GM23338 (cell line): ENCODE results near the gene NME3. TPM values are rescaled to one million over a fixed set of nuclear protein-coding genes. Genes with fewer than 3 reads are reported as not detected.

Experiments used
- ATAC-seq: fragments of 200-7000 bp; cut with Tn5 transposase; 3 replicates; pipeline ENCODE4 v1.9.1; 2020
- DNase-seq: peaks from one replicate; pipeline ENCODE4 v3.0.0-alpha.2; 2015; ENCODE audit warnings: low spot score
- H2AFZ ChIP-seq: fragments of 200-600 bp; sonication (generic); 2 replicates; pipeline ENCODE4 v1.8.0; 2016; ENCODE audit warnings: antibody characterized with exemption, mild to moderate bottlenecking, moderate library complexity
- H3F3A ChIP-seq: fragments of 200-600 bp; sonication (generic); replicated peaks from 2 replicates; pipeline ENCODE4 v1.8.0; 2017; ENCODE audit warnings: antibody characterized with exemption, mixed run types, low read depth
- H3K27ac ChIP-seq: fragments of 200-600 bp; sonication (generic); 2 replicates; pipeline ENCODE4 v1.6.1; 2016; ENCODE audit warnings: low read depth
- H3K27me3 ChIP-seq: fragments of 200-600 bp; sonication (generic); 2 replicates; pipeline ENCODE4 v1.8.0; 2016; ENCODE audit warnings: mild to moderate bottlenecking, mixed run types, moderate library complexity; ENCODE audit not compliant: insufficient read depth
- H3K36me3 ChIP-seq: fragments of 200-600 bp; sonication (generic); 2 replicates; pipeline ENCODE4 v1.8.0; 2016; ENCODE audit warnings: mild to moderate bottlenecking; ENCODE audit not compliant: insufficient read depth
- H3K4me1 ChIP-seq: fragments of 200-600 bp; sonication (generic); 2 replicates; pipeline ENCODE4 v1.8.0; 2016; ENCODE audit warnings: mild to moderate bottlenecking, moderate library complexity; ENCODE audit not compliant: insufficient read depth
- H3K4me2 ChIP-seq: fragments of 200-600 bp; sonication (generic); 2 replicates; pipeline ENCODE4 v1.7.1; 2017; ENCODE audit warnings: mixed run types
- H3K4me3 ChIP-seq: fragments of 200-600 bp; sonication (generic); 2 replicates; pipeline ENCODE4 v1.6.1; 2016; ENCODE audit warnings: mixed run types
- H3K79me2 ChIP-seq: fragments of 200-600 bp; sonication (generic); replicated peaks from 2 replicates; pipeline ENCODE4 v1.8.0; 2017; ENCODE audit warnings: mild to moderate bottlenecking; ENCODE audit not compliant: insufficient read depth
- H3K9me2 ChIP-seq: fragments of 200-600 bp; sonication (generic); 2 replicates; pipeline ENCODE4 v1.8.0; 2017; ENCODE audit not compliant: insufficient read depth
- H4K20me1 ChIP-seq: fragments of 200-600 bp; sonication (generic); replicated peaks from 2 replicates; pipeline ENCODE4 v1.8.0; 2017; ENCODE audit warnings: mild to moderate bottlenecking; ENCODE audit not compliant: insufficient read depth
- H3K27ac Mint-ChIP-seq: 2 replicates; pipeline ENCODE4 v1.8.0; 2020; ENCODE audit warnings: inconsistent platforms, mild to moderate bottlenecking, moderate library complexity, mixed read lengths
- H3K27me3 Mint-ChIP-seq: 3 replicates; pipeline ENCODE4 v1.8.0; 2022; ENCODE audit warnings: low read depth, mild to moderate bottlenecking, moderate library complexity, mixed read lengths, inconsistent platforms; ENCODE audit not compliant: insufficient read depth, poor library complexity
- H3K36me3 Mint-ChIP-seq: 3 replicates; pipeline ENCODE4 v1.8.0; 2021; ENCODE audit warnings: low read depth, mild to moderate bottlenecking, inconsistent platforms, moderate library complexity, mixed read lengths
- H3K4me1 Mint-ChIP-seq: 3 replicates; pipeline ENCODE4 v1.8.0; 2020; ENCODE audit warnings: mild to moderate bottlenecking, inconsistent platforms, mixed read lengths
- H3K4me3 Mint-ChIP-seq: 3 replicates; pipeline ENCODE4 v1.8.0; 2021; ENCODE audit warnings: moderate library complexity, mild to moderate bottlenecking, inconsistent platforms, mixed read lengths
- H3K9me3 Mint-ChIP-seq: 3 replicates; pipeline ENCODE4 v1.8.0; 2020; ENCODE audit warnings: moderate library complexity, mild to moderate bottlenecking, inconsistent platforms, mixed read lengths
- CTCF ChIP-seq, 2 experiments: fragments of 200-600 bp in 1 of 2; sonication (generic) in 1 of 2; conservative IDR thresholded peaks; 2 replicates each; pipeline versions ENCODE4 v1.5.1 to v1.6.1; 2016 to 2017; ENCODE audit warnings: antibody characterized with exemption in 2 of 2, low read depth in 2 of 2, mild to moderate bottlenecking in 2 of 2, moderate library complexity in 1 of 2
- ETS1 ChIP-seq: IDR thresholded peaks from 2 replicates; pipeline ENCODE4 v1.6.1; 2016; ENCODE audit warnings: antibody characterized with exemption
- EZH2phosphoT487 ChIP-seq: fragments of 200-600 bp; sonication (generic); IDR thresholded peaks from one replicate; pipeline ENCODE4 v1.8.1; 2018; ENCODE audit warnings: antibody characterized with exemption; ENCODE audit not compliant: unreplicated experiment
- NANOG ChIP-seq: IDR thresholded peaks from 2 replicates; pipeline ENCODE4 v1.6.1; 2016; ENCODE audit warnings: antibody characterized with exemption, borderline replicate concordance
- POLR2AphosphoS5 ChIP-seq: IDR thresholded peaks from 2 replicates; pipeline ENCODE4 v1.6.1; 2016; ENCODE audit warnings: antibody characterized with exemption, low read depth
- STAT1 ChIP-seq: IDR thresholded peaks from one replicate; pipeline ENCODE4 v1.6.1; 2016; ENCODE audit warnings: antibody characterized with exemption; ENCODE audit not compliant: unreplicated experiment
- ZNF114 ChIP-seq: fragments of 250-450 bp; sonication (Bioruptor Pico); IDR thresholded peaks from 2 replicates; pipeline ENCODE4 v1.5.0; 2020; ENCODE audit warnings: mild to moderate bottlenecking, moderate library complexity
- ZNF331 ChIP-seq: fragments of 250-450 bp; sonication (Bioruptor Pico); IDR thresholded peaks from 2 replicates; pipeline ENCODE4 v1.5.0; 2020; ENCODE audit warnings: low read depth, mild to moderate bottlenecking, moderate library complexity
- polyA plus RNA-seq: library from polyadenylated mRNA; unstranded; fragments of >200 nt; fragmentation: Nextera tagmentation; extraction: Ambion mirVana; gene quantifications from 2 replicates; pipeline ENCODE4 v1.2.1, GENCODE V29; 2016
- total RNA-seq: library from RNA; depleted of rRNA; stranded (reverse); fragments of >200 nt; shearing (Covaris generic); gene quantifications from 2 replicates; pipeline ENCODE4 v1.2.3, GENCODE V29; 2014
- TF ChIP-seq, protein P1 (sequence below): fragments of 250-450 bp; sonication (Bioruptor Pico); IDR thresholded peaks from 2 replicates; pipeline ENCODE4 v1.5.0; 2020; ENCODE audit warnings: mild to moderate bottlenecking, moderate library complexity

NME3 gene
- total and polyA plus RNA-seq, 2 experiments from 2014 or later, result 95.3 to 130 TPM

- Mint-ChIP-seq H3K36me3 (peaks cover 26% of the 10 kb centered on the region), H3K27me3 (peaks cover 11% of the 10 kb centered on the region), H3K27ac (no peak overlapping the region), H3K4me1 (no peaks in the 10 kb centered on the region), H3K4me3 (no peak overlapping the region), H3K9me3 (no peaks in the 10 kb centered on the region)
- no peak overlapping the region for H3K27ac ChIP-seq
- no peak for TF ChIP-seq ZNF331 (CRISPR knock-in tag)
- TF ChIP-seq NANOG, result no peak
- no peak for TF ChIP-seq CTCF (conservative IDR thresholded peaks at IDR 0.05; ENCODE audit: low read depth in 2 of 2)
- no peak for TF ChIP-seq POLR2AphosphoS5
- no peak for TF ChIP-seq STAT1
- TF ChIP-seq ETS1, result no peak
- TF ChIP-seq ZNF114 (CRISPR knock-in tag), result no peak
- no peak for TF ChIP-seq EZH2phosphoT487
- TF ChIP-seq, protein P1, sequence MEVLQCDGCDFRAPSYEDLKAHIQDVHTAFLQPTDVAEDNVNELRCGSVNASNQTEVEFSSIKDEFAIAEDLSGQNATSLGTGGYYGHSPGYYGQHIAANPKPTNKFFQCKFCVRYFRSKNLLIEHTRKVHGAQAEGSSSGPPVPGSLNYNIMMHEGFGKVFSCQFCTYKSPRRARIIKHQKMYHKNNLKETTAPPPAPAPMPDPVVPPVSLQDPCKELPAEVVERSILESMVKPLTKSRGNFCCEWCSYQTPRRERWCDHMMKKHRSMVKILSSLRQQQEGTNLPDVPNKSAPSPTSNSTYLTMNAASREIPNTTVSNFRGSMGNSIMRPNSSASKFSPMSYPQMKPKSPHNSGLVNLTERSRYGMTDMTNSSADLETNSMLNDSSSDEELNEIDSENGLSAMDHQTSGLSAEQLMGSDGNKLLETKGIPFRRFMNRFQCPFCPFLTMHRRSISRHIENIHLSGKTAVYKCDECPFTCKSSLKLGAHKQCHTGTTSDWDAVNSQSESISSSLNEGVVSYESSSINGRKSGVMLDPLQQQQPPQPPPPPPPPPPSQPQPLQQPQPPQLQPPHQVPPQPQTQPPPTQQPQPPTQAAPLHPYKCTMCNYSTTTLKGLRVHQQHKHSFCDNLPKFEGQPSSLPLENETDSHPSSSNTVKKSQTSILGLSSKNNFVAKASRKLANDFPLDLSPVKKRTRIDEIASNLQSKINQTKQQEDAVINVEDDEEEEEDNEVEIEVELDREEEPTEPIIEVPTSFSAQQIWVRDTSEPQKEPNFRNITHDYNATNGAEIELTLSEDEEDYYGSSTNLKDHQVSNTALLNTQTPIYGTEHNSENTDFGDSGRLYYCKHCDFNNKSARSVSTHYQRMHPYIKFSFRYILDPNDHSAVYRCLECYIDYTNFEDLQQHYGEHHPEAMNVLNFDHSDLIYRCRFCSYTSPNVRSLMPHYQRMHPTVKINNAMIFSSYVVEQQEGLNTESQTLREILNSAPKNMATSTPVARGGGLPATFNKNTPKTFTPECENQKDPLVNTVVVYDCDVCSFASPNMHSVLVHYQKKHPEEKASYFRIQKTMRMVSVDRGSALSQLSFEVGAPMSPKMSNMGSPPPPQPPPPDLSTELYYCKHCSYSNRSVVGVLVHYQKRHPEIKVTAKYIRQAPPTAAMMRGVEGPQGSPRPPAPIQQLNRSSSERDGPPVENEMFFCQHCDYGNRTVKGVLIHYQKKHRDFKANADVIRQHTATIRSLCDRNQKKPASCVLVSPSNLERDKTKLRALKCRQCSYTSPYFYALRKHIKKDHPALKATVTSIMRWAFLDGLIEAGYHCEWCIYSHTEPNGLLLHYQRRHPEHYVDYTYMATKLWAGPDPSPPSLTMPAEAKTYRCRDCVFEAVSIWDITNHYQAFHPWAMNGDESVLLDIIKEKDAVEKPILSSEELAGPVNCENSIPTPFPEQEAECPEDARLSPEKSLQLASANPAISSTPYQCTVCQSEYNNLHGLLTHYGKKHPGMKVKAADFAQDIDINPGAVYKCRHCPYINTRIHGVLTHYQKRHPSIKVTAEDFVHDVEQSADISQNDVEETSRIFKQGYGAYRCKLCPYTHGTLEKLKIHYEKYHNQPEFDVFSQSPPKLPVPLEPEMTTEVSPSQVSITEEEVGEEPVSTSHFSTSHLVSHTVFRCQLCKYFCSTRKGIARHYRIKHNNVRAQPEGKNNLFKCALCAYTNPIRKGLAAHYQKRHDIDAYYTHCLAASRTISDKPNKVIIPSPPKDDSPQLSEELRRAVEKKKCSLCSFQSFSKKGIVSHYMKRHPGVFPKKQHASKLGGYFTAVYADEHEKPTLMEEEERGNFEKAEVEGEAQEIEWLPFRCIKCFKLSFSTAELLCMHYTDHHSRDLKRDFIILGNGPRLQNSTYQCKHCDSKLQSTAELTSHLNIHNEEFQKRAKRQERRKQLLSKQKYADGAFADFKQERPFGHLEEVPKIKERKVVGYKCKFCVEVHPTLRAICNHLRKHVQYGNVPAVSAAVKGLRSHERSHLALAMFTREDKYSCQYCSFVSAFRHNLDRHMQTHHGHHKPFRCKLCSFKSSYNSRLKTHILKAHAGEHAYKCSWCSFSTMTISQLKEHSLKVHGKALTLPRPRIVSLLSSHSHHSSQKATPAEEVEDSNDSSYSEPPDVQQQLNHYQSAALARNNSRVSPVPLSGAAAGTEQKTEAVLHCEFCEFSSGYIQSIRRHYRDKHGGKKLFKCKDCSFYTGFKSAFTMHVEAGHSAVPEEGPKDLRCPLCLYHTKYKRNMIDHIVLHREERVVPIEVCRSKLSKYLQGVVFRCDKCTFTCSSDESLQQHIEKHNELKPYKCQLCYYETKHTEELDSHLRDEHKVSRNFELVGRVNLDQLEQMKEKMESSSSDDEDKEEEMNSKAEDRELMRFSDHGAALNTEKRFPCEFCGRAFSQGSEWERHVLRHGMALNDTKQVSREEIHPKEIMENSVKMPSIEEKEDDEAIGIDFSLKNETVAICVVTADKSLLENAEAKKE, result no peak
- H3K79me2 ChIP-seq, result no peaks in the 10 kb centered on the region
- H3K9me2 ChIP-seq, result no peaks in the 10 kb centered on the region
- no peaks in the 10 kb centered on the region for H3F3A ChIP-seq
- no peak overlapping the region for H2AFZ ChIP-seq
- H4K20me1 ChIP-seq, result no peaks in the 10 kb centered on the region
- DNase-seq, result no peak
- ATAC-seq, result no peak
- H3K4me3 ChIP-seq, result no peak overlapping the region
- no peaks in the 10 kb centered on the region for H3K4me1 ChIP-seq
- no peak overlapping the region for H3K4me2 ChIP-seq
- H3K36me3 ChIP-seq, result no peaks in the 10 kb centered on the region; the same call in 1 of the 2 replicates
- H3K27me3 ChIP-seq, result no peaks in the 10 kb centered on the region
Measured at GRCh38 chr16:1749152-1750117, 21.9 kb downstream of the NME3 start.
